ENCODE results near the gene IQGAP1.

Gene IQGAP1

GRCh38 chr15:90460142-90460824 is 72.2 kb downstream of the IQGAP1 start:
- no peak overlapping the region for H3K4me3 ChIP-seq (ENCODE audit: control insufficient read depth, low read depth, low read length)
- TF ChIP-seq, protein P1, sequence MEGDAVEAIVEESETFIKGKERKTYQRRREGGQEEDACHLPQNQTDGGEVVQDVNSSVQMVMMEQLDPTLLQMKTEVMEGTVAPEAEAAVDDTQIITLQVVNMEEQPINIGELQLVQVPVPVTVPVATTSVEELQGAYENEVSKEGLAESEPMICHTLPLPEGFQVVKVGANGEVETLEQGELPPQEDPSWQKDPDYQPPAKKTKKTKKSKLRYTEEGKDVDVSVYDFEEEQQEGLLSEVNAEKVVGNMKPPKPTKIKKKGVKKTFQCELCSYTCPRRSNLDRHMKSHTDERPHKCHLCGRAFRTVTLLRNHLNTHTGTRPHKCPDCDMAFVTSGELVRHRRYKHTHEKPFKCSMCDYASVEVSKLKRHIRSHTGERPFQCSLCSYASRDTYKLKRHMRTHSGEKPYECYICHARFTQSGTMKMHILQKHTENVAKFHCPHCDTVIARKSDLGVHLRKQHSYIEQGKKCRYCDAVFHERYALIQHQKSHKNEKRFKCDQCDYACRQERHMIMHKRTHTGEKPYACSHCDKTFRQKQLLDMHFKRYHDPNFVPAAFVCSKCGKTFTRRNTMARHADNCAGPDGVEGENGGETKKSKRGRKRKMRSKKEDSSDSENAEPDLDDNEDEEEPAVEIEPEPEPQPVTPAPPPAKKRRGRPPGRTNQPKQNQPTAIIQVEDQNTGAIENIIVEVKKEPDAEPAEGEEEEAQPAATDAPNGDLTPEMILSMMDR (conservative IDR thresholded peaks at IDR 0.05; ENCODE audit: control insufficient read depth, insufficient read depth, low read depth, low read length): no peak
- no peak for DNase-seq (ENCODE audit: low read depth)

GRCh38 chr15:90463381-90463780 is 75.3 kb downstream of the IQGAP1 start:
- DNase-seq (ENCODE audit: low read depth): peak; percentile 84
- TF ChIP-seq, protein P1 (conservative IDR thresholded peaks at IDR 0.05; ENCODE audit: control insufficient read depth, insufficient read depth, low read depth, low read length): peak; percentile 1
- H3K4me3 ChIP-seq (ENCODE audit: control insufficient read depth, low read depth, low read length): no peak overlapping the region

GRCh38 chr15:90465140-90465929 is 77.3 kb downstream of the IQGAP1 start:
- peak; percentile 70 for DNase-seq (ENCODE audit: low read depth)
- no peak overlapping the region for H3K4me3 ChIP-seq (ENCODE audit: control insufficient read depth, low read depth, low read length)
- TF ChIP-seq, protein P1 (conservative IDR thresholded peaks at IDR 0.05; ENCODE audit: control insufficient read depth, insufficient read depth, low read depth, low read length): no peak

GRCh38 chr15:90465930-90466567 is 78.0 kb downstream of the IQGAP1 start:
- peak; percentile 58 for DNase-seq (ENCODE audit: low read depth)

DNA sequence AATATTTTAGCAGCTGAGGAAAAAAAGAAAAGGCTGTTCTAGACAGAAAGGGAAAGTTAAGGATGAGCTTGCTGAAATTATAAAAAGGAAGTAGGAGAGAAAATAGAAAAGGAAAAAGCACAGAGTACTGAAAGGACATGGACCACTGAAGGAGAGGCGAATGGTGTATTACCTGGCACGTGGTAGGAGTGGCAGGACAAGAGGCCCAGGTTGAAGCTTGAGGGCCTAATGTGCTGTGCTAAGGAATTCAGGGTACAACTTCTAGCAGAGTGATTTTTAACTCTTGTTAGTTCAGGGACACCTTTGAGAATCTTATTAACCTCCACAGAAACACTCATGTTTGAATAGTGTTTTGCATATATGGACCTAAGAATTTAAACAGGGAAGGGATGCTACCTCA is 81.7 kb downstream of the IQGAP1 start:
- TF ChIP-seq, protein P1 (conservative IDR thresholded peaks at IDR 0.05; ENCODE audit: control insufficient read depth, insufficient read depth, low read depth, low read length): no peak
- DNase-seq (ENCODE audit: low read depth): no peak
- H3K4me3 ChIP-seq (ENCODE audit: control insufficient read depth, low read depth, low read length): no peak overlapping the region

More at GRCh38 chr15:90465930-90466567, 78.0 kb downstream of the IQGAP1 start:
- no peak overlapping the region for H3K4me3 ChIP-seq (ENCODE audit: control insufficient read depth, low read depth, low read length)
- TF ChIP-seq, protein P1 (conservative IDR thresholded peaks at IDR 0.05; ENCODE audit: control insufficient read depth, insufficient read depth, low read depth, low read length): no peak

- no peak overlapping the region for H3K4me3 ChIP-seq (ENCODE audit: control insufficient read depth, low read depth, low read length)
- TF ChIP-seq, protein P1 (conservative IDR thresholded peaks at IDR 0.05; ENCODE audit: control insufficient read depth, insufficient read depth, low read depth, low read length): no peak
- DNase-seq (ENCODE audit: low read depth): no peak
Measured at GRCh38 chr15:90470453-90470852, 82.4 kb downstream of the IQGAP1 start.

All from fibroblast of mammary gland (primary cell).